NB4 (cell line): Measurements from ENCODE around the gene KIF18A.

Source experiments
- CTCF ChIP-seq: IDR thresholded peaks from one replicate; pipeline ENCODE4 v1.5.1; 2012; ENCODE audit warnings: low read depth, low read length
- MAX ChIP-seq: IDR thresholded peaks from 2 replicates; pipeline ENCODE4 v1.6.1; 2011; ENCODE audit warnings: low read depth, low read length

- TF ChIP-seq MAX: no peak
- no peak for TF ChIP-seq CTCF
Measured at GRCh38 chr11:28139841-28140415, 32.0 kb upstream of the KIF18A start.
